Endothelial cell of umbilical vein (primary cell): ENCODE measurements around the gene NELFA.

Experiments used
- CTCF ChIP-seq, 2 donors: IDR thresholded peaks; 1 replicate in 1 of 2; 2 replicates in 1 of 2; pipeline ENCODE4 v1.5.1; 2011; ENCODE audit warnings: low read length in 2 of 2, mild to moderate bottlenecking in 2 of 2, moderate library complexity in 2 of 2, control low read depth in 1 of 2, inconsistent platforms in 1 of 2, low read depth in 1 of 2; ENCODE audit not compliant: insufficient read depth in 1 of 2; ENCODE audit errors: extremely low read depth in 1 of 2
- EZH2 ChIP-seq: IDR thresholded peaks from 2 replicates; pipeline ENCODE4 v1.6.1; 2012; ENCODE audit warnings: borderline replicate concordance, low read depth, mild to moderate bottlenecking, moderate library complexity, low read length, inconsistent platforms; ENCODE audit not compliant: severe bottlenecking
- MYC ChIP-seq: IDR thresholded peaks from one replicate; pipeline ENCODE4 v1.6.1; 2011; ENCODE audit warnings: mild to moderate bottlenecking, low read depth, low read length

DNA sequence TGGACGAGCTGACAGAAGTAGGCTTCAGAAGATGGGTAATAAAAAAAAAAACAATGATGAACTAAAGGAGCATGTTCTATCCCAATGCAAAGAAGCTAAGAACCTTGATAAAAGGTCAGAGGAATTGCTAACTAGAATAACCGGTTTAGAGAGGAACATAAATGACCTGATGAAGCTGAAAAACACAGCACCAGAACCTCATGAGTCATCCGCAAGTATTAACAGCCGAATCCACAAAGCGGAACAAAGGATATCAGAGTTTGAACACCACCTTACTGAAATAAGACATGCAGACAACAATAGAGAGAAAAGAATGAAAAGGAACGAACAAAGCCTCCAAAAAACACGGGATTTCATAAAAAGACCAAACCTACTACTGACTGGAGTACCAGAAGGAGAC, 10.5 kb downstream of the NELFA start:
- TF ChIP-seq CTCF (IDR thresholded peaks at IDR 0.05; ENCODE audit: extremely low read depth in 1 of 2, insufficient read depth in 1 of 2, low read depth in 1 of 2, low read length in 2 of 2), result no peak
- TF ChIP-seq EZH2, result no peak
- no peak for TF ChIP-seq MYC
